GM23338 (cell line): Measurements from ENCODE around the gene SIAH1. TPM values are rescaled to one million over a fixed set of nuclear protein-coding genes. Genes with fewer than 3 reads are reported as not detected.
"Not testable (repeated sequence)": the region's sequence is repeated elsewhere in the genome, so short reads cannot be mapped to it uniquely, and the experiment has no call there.

ENCODE experiments used
- ATAC-seq: fragments of 200-7000 bp; cut with Tn5 transposase; 3 replicates; pipeline ENCODE4 v1.9.1; 2020
- DNase-seq: peaks from one replicate; pipeline ENCODE4 v3.0.0-alpha.2; 2015; ENCODE audit warnings: low spot score
- H2AFZ ChIP-seq: fragments of 200-600 bp; sonication (generic); 2 replicates; pipeline ENCODE4 v1.8.0; 2016; ENCODE audit warnings: antibody characterized with exemption, mild to moderate bottlenecking, moderate library complexity
- H3F3A ChIP-seq: fragments of 200-600 bp; sonication (generic); replicated peaks from 2 replicates; pipeline ENCODE4 v1.8.0; 2017; ENCODE audit warnings: antibody characterized with exemption, mixed run types, low read depth
- H3K27ac ChIP-seq: fragments of 200-600 bp; sonication (generic); 2 replicates; pipeline ENCODE4 v1.6.1; 2016; ENCODE audit warnings: low read depth
- H3K27me3 ChIP-seq: fragments of 200-600 bp; sonication (generic); 2 replicates; pipeline ENCODE4 v1.8.0; 2016; ENCODE audit warnings: mild to moderate bottlenecking, mixed run types, moderate library complexity; ENCODE audit not compliant: insufficient read depth
- H3K36me3 ChIP-seq: fragments of 200-600 bp; sonication (generic); 2 replicates; pipeline ENCODE4 v1.8.0; 2016; ENCODE audit warnings: mild to moderate bottlenecking; ENCODE audit not compliant: insufficient read depth
- H3K4me1 ChIP-seq: fragments of 200-600 bp; sonication (generic); 2 replicates; pipeline ENCODE4 v1.8.0; 2016; ENCODE audit warnings: mild to moderate bottlenecking, moderate library complexity; ENCODE audit not compliant: insufficient read depth
- H3K4me2 ChIP-seq: fragments of 200-600 bp; sonication (generic); 2 replicates; pipeline ENCODE4 v1.7.1; 2017; ENCODE audit warnings: mixed run types
- H3K4me3 ChIP-seq: fragments of 200-600 bp; sonication (generic); 2 replicates; pipeline ENCODE4 v1.6.1; 2016; ENCODE audit warnings: mixed run types
- H3K79me2 ChIP-seq: fragments of 200-600 bp; sonication (generic); replicated peaks from 2 replicates; pipeline ENCODE4 v1.8.0; 2017; ENCODE audit warnings: mild to moderate bottlenecking; ENCODE audit not compliant: insufficient read depth
- H3K9me2 ChIP-seq: fragments of 200-600 bp; sonication (generic); 2 replicates; pipeline ENCODE4 v1.8.0; 2017; ENCODE audit not compliant: insufficient read depth
- H4K20me1 ChIP-seq: fragments of 200-600 bp; sonication (generic); replicated peaks from 2 replicates; pipeline ENCODE4 v1.8.0; 2017; ENCODE audit warnings: mild to moderate bottlenecking; ENCODE audit not compliant: insufficient read depth
- H3K27ac Mint-ChIP-seq: 2 replicates; pipeline ENCODE4 v1.8.0; 2020; ENCODE audit warnings: inconsistent platforms, mild to moderate bottlenecking, moderate library complexity, mixed read lengths
- H3K27me3 Mint-ChIP-seq: 3 replicates; pipeline ENCODE4 v1.8.0; 2022; ENCODE audit warnings: low read depth, mild to moderate bottlenecking, moderate library complexity, mixed read lengths, inconsistent platforms; ENCODE audit not compliant: insufficient read depth, poor library complexity
- H3K36me3 Mint-ChIP-seq: 3 replicates; pipeline ENCODE4 v1.8.0; 2021; ENCODE audit warnings: low read depth, mild to moderate bottlenecking, inconsistent platforms, moderate library complexity, mixed read lengths
- H3K4me1 Mint-ChIP-seq: 3 replicates; pipeline ENCODE4 v1.8.0; 2020; ENCODE audit warnings: mild to moderate bottlenecking, inconsistent platforms, mixed read lengths
- H3K4me3 Mint-ChIP-seq: 3 replicates; pipeline ENCODE4 v1.8.0; 2021; ENCODE audit warnings: moderate library complexity, mild to moderate bottlenecking, inconsistent platforms, mixed read lengths
- H3K9me3 Mint-ChIP-seq: 3 replicates; pipeline ENCODE4 v1.8.0; 2020; ENCODE audit warnings: moderate library complexity, mild to moderate bottlenecking, inconsistent platforms, mixed read lengths
- CREB1 ChIP-seq: fragments of 250-450 bp; sonication (Bioruptor Pico); IDR thresholded peaks from 2 replicates; pipeline ENCODE4 v1.5.0; 2020; ENCODE audit warnings: low read depth, mild to moderate bottlenecking, moderate library complexity
- ETS1 ChIP-seq: IDR thresholded peaks from 2 replicates; pipeline ENCODE4 v1.6.1; 2016; ENCODE audit warnings: antibody characterized with exemption
- EZH2phosphoT487 ChIP-seq: fragments of 200-600 bp; sonication (generic); IDR thresholded peaks from one replicate; pipeline ENCODE4 v1.8.1; 2018; ENCODE audit warnings: antibody characterized with exemption; ENCODE audit not compliant: unreplicated experiment
- JUNB ChIP-seq: IDR thresholded peaks from one replicate; pipeline ENCODE4 v1.6.1; 2016; ENCODE audit warnings: antibody characterized with exemption; ENCODE audit not compliant: unreplicated experiment
- POLR2AphosphoS5 ChIP-seq: IDR thresholded peaks from 2 replicates; pipeline ENCODE4 v1.6.1; 2016; ENCODE audit warnings: antibody characterized with exemption, low read depth
- STAT1 ChIP-seq: IDR thresholded peaks from one replicate; pipeline ENCODE4 v1.6.1; 2016; ENCODE audit warnings: antibody characterized with exemption; ENCODE audit not compliant: unreplicated experiment
- ZNF114 ChIP-seq: fragments of 250-450 bp; sonication (Bioruptor Pico); IDR thresholded peaks from 2 replicates; pipeline ENCODE4 v1.5.0; 2020; ENCODE audit warnings: mild to moderate bottlenecking, moderate library complexity
- ZNF331 ChIP-seq: fragments of 250-450 bp; sonication (Bioruptor Pico); IDR thresholded peaks from 2 replicates; pipeline ENCODE4 v1.5.0; 2020; ENCODE audit warnings: low read depth, mild to moderate bottlenecking, moderate library complexity
- ZNF462 ChIP-seq: fragments of 250-450 bp; sonication (Bioruptor Pico); IDR thresholded peaks from 2 replicates; pipeline ENCODE4 v1.5.0; 2020; ENCODE audit warnings: mild to moderate bottlenecking, moderate library complexity
- polyA plus RNA-seq: library from polyadenylated mRNA; unstranded; fragments of >200 nt; fragmentation: Nextera tagmentation; extraction: Ambion mirVana; gene quantifications from 2 replicates; pipeline ENCODE4 v1.2.1, GENCODE V29; 2016
- total RNA-seq: library from RNA; depleted of rRNA; stranded (reverse); fragments of >200 nt; shearing (Covaris generic); gene quantifications from 2 replicates; pipeline ENCODE4 v1.2.3, GENCODE V29; 2014

The SIAH1 gene
- total and polyA plus RNA-seq, 2 experiments from 2014 or later: 42.0 to 52.7 TPM

DNA sequence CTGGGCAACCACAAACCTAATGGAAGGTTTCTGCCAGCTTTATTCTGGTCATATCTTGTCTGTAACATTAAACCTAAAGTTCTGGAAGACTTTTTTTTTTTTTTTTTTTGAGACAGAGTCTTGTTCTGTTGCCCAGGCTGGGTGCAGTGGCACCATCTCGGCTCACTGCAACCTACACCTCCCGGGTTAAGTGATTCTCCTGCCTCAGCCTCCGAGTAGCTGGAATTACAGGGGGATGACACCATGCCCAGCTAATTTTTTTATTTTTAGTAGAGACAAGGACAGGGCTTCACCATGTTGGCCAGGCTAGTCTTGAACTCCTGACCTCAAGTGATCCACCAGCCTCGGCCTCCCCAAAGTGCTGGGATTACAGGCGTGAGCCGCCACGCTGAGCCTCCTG lies 7.9 kb downstream of the SIAH1 start:
- not testable (repeated sequence) for H3K4me3 ChIP-seq, H3K9me3 Mint-ChIP-seq, H3K36me3 ChIP-seq, H3K4me2 ChIP-seq, H3K27me3 ChIP-seq, H3K27ac Mint-ChIP-seq, DNase-seq, H3K9me2 ChIP-seq, H2AFZ ChIP-seq, H3K27me3 Mint-ChIP-seq, H3K27ac ChIP-seq, H3K36me3 Mint-ChIP-seq, H3K4me3 Mint-ChIP-seq, ATAC-seq, H3F3A ChIP-seq
- peaks cover 100% of the 10 kb centered on the region for H3K79me2 ChIP-seq
- H3K4me1 ChIP-seq: peaks cover 81% of the 10 kb centered on the region
- peaks cover 58% of the 10 kb centered on the region for H4K20me1 ChIP-seq
- H3K4me1 Mint-ChIP-seq: peaks cover 39% of the 10 kb centered on the region

DNA sequence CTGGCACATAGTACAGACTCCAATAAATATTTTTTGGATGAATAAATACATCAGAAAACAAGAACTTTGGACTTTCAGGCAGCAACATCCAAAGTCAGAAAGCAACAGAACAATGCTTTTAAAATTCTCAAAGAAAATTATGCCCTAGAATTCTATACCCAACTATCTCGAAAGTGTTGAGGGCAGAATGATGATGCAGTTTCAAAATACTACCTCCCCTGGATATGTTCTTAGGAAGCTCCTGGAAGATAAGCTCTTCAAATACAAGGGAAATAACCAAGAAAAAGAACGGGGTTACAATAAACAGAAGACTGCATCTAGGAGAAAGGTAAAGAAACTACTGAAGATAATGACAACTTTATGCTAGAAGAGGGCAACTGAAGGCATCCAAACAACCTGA lies 11.0 kb downstream of the SIAH1 start:
- Histone ChIP-seq H3K9me2 (no peaks in the 10 kb centered on the region), H3F3A (no peaks in the 10 kb centered on the region), H3K4me3 (no peak overlapping the region), H3K4me2 (peak overlapping the region; percentile 51), H3K27ac (peak overlapping the region; percentile 18; the same call in 1 of the 2 replicates), H3K4me1 (peaks cover 54% of the 10 kb centered on the region), H2AFZ (no peak overlapping the region), H3K27me3 (no peaks in the 10 kb centered on the region), H3K36me3 (no peaks in the 10 kb centered on the region), H3K79me2 (peaks cover 100% of the 10 kb centered on the region), H4K20me1 (peaks cover 56% of the 10 kb centered on the region)
- ATAC-seq: no peak
- H3K9me3 Mint-ChIP-seq: no peaks in the 10 kb centered on the region
- H3K4me3 Mint-ChIP-seq: no peak overlapping the region
- no peak overlapping the region for H3K27ac Mint-ChIP-seq
- TF ChIP-seq ETS1: no peak
- no peak for TF ChIP-seq ZNF114 (CRISPR knock-in tag)
- TF ChIP-seq ZNF462: no peak
- TF ChIP-seq POLR2AphosphoS5: no peak
- no peak for TF ChIP-seq CREB1 (CRISPR knock-in tag)
- no peak for TF ChIP-seq JUNB
- TF ChIP-seq ZNF331: no peak
- TF ChIP-seq EZH2phosphoT487: no peak
- TF ChIP-seq STAT1: no peak
- H3K36me3 Mint-ChIP-seq: no peaks in the 10 kb centered on the region
- no peak for DNase-seq
- H3K4me1 Mint-ChIP-seq: peaks cover 32% of the 10 kb centered on the region
- no peaks in the 10 kb centered on the region for H3K27me3 Mint-ChIP-seq
